Liver (tissue), 9 donors: ENCODE measurements around the gene CNKSR1. TPM values are rescaled to one million over a fixed set of nuclear protein-coding genes. Genes with fewer than 3 reads are reported as not detected.

Experiments used
- DNase-seq: peaks from one replicate; pipeline ENCODE4 v3.0.0-alpha.2; 2017; ENCODE audit warnings: low spot score
- H3K27ac ChIP-seq, 2 donors: one replicate each; pipeline ENCODE4 v1.7.0; 2013; ENCODE audit warnings: inconsistent platforms in 2 of 2, low read length in 2 of 2, control low read depth in 1 of 2, low read depth in 1 of 2, mild to moderate bottlenecking in 1 of 2
- H3K27me3 ChIP-seq, 4 donors: one replicate each; pipeline versions ENCODE4 v1.6.1 to v1.7.0; 2013; ENCODE audit warnings: low read length in 3 of 4, inconsistent platforms in 1 of 4, mild to moderate bottlenecking in 1 of 4, moderate library complexity in 1 of 4; ENCODE audit not compliant: control insufficient read depth in 4 of 4, insufficient read depth in 4 of 4
- H3K36me3 ChIP-seq, 4 donors: one replicate each; pipeline versions ENCODE4 v1.6.1 to v1.7.0; 2013; ENCODE audit warnings: low read length in 3 of 4, mild to moderate bottlenecking in 3 of 4, low read depth in 1 of 4, moderate library complexity in 1 of 4; ENCODE audit not compliant: control insufficient read depth in 4 of 4, insufficient read depth in 3 of 4
- H3K4me1 ChIP-seq, 4 donors: one replicate each; pipeline versions ENCODE4 v1.6.1 to v1.7.0; 2013; ENCODE audit warnings: low read length in 3 of 4, mild to moderate bottlenecking in 3 of 4, moderate library complexity in 1 of 4; ENCODE audit not compliant: control insufficient read depth in 4 of 4, insufficient read depth in 4 of 4
- H3K4me3 ChIP-seq, 3 donors: one replicate each; pipeline versions ENCODE4 v1.6.1 to v1.7.0; 2013; ENCODE audit warnings: low read length in 3 of 3, control low read depth in 1 of 3, low read depth in 1 of 3, mild to moderate bottlenecking in 1 of 3
- H3K9ac ChIP-seq, 2 donors: one replicate each; pipeline ENCODE4 v1.7.0; 2013; ENCODE audit warnings: low read length in 2 of 2, mild to moderate bottlenecking in 2 of 2, moderate library complexity in 2 of 2, control low read depth in 1 of 2, low read depth in 1 of 2
- H3K9me3 ChIP-seq, 4 donors: one replicate each; pipeline versions ENCODE4 v1.6.1 to v1.7.0; 2013; ENCODE audit warnings: low read length in 3 of 4; ENCODE audit not compliant: control insufficient read depth in 4 of 4
- EGR1 ChIP-seq, 2 donors: IDR thresholded peaks; 2 replicates each; pipeline ENCODE4 v1.6.1; 2016 to 2018; ENCODE audit warnings: antibody characterized with exemption in 2 of 2, low read depth in 2 of 2
- FOXA1 ChIP-seq: IDR thresholded peaks from 2 replicates; pipeline ENCODE4 v1.6.1; 2016; ENCODE audit warnings: antibody characterized with exemption
- FOXA2 ChIP-seq: IDR thresholded peaks from 2 replicates; pipeline ENCODE4 v1.6.1; 2016; ENCODE audit warnings: antibody characterized with exemption
- GABPA ChIP-seq, 2 donors: IDR thresholded peaks in 1 of 2; conservative IDR thresholded peaks in 1 of 2; 2 replicates each; pipeline ENCODE4 v1.6.1; 2016; ENCODE audit warnings: antibody characterized with exemption in 2 of 2, mild to moderate bottlenecking in 1 of 2, moderate library complexity in 1 of 2
- HNF4A ChIP-seq, 2 donors: conservative IDR thresholded peaks; 2 replicates each; pipeline ENCODE4 v1.6.1; 2016; ENCODE audit warnings: antibody characterized with exemption in 2 of 2, mild to moderate bottlenecking in 2 of 2
- HNF4G ChIP-seq: IDR thresholded peaks from 2 replicates; pipeline ENCODE4 v1.6.1; 2016; ENCODE audit warnings: antibody characterized with exemption
- JUND ChIP-seq, 2 donors: IDR thresholded peaks; 2 replicates each; pipeline ENCODE4 v1.6.1; 2016; ENCODE audit warnings: antibody characterized with exemption in 2 of 2
- NR2F2 ChIP-seq: IDR thresholded peaks from 2 replicates; pipeline ENCODE4 v1.6.1; 2016; ENCODE audit warnings: antibody characterized with exemption
- RAD21 ChIP-seq, 2 donors: IDR thresholded peaks; 2 replicates each; pipeline ENCODE4 v1.6.1; 2016; ENCODE audit warnings: antibody characterized with exemption in 2 of 2, mild to moderate bottlenecking in 2 of 2
- RXRA ChIP-seq, 2 donors: IDR thresholded peaks; 2 replicates each; pipeline ENCODE4 v1.6.1; 2017 to 2018; ENCODE audit warnings: antibody characterized with exemption in 2 of 2, mild to moderate bottlenecking in 1 of 2
- SP1 ChIP-seq: IDR thresholded peaks from 2 replicates; pipeline ENCODE4 v1.6.1; 2018; ENCODE audit warnings: antibody characterized with exemption, mild to moderate bottlenecking
- TAF1 ChIP-seq: conservative IDR thresholded peaks from 2 replicates; pipeline ENCODE4 v1.6.1; 2016; ENCODE audit warnings: antibody characterized with exemption, mild to moderate bottlenecking
- YY1 ChIP-seq: IDR thresholded peaks from 2 replicates; pipeline ENCODE4 v1.6.1; 2016; ENCODE audit warnings: antibody characterized with exemption, mild to moderate bottlenecking
- WGBS: extraction: QIAGEN DNeasy Blood & Tissue Kit; methylation state at CpG from one replicate; pipeline ENCODE4 v1.1.7; 2013; 5-methylcytosine and 5-hydroxymethylcytosine counted together
- polyA plus RNA-seq, 2 donors: library from polyadenylated mRNA; stranded (reverse) in 1 of 2; unstranded in 1 of 2; fragments of 200-250 nt in 1 of 2; fragments of >200 nt in 1 of 2; fragmentation: Nextera tagmentation in 1 of 2; extraction: Ambion mirVana in 1 of 2; gene quantifications; one replicate each; pipeline versions ENCODE4 v1.2.1 to v1.2.3, GENCODE V29; 2013 to 2015
- total RNA-seq, 2 donors: library from RNA; depleted of rRNA; stranded (reverse); fragments of >200 nt; gene quantifications; one replicate each; pipeline ENCODE4 v1.2.3, GENCODE V29; 2014
- TF ChIP-seq, protein P1 (sequence below): IDR thresholded peaks from 2 replicates; pipeline ENCODE4 v1.6.1; 2016; ENCODE audit warnings: antibody characterized with exemption
- TF ChIP-seq, protein P2 (sequence below): IDR thresholded peaks from 2 replicates; pipeline ENCODE4 v1.6.1; 2016; ENCODE audit warnings: antibody characterized with exemption
- TF ChIP-seq, protein P3 (sequence below): fragments of 150-350 bp; IDR thresholded peaks from 2 replicates; pipeline ENCODE4 v1.5.1; 2017; ENCODE audit warnings: improper control_type of control experiment, low read depth, low read length; ENCODE audit not compliant: missing input control
- TF ChIP-seq, protein P4 (sequence below): IDR thresholded peaks from 2 replicates; pipeline ENCODE4 v1.6.1; 2016; ENCODE audit warnings: antibody characterized with exemption
- TF ChIP-seq, protein P5 (sequence below): IDR thresholded peaks from 2 replicates; pipeline ENCODE4 v1.6.1; 2016; ENCODE audit warnings: antibody characterized with exemption, mild to moderate bottlenecking
- donor health status: healthy.
- donor health status: healthy.
- donor health status: healthy.
- donor health status: healthy.
- donor health status: healthy.

The CNKSR1 gene
- total and polyA plus RNA-seq, 4 donors, result 0.48 to 2.2 (median 0.87) TPM

DNA sequence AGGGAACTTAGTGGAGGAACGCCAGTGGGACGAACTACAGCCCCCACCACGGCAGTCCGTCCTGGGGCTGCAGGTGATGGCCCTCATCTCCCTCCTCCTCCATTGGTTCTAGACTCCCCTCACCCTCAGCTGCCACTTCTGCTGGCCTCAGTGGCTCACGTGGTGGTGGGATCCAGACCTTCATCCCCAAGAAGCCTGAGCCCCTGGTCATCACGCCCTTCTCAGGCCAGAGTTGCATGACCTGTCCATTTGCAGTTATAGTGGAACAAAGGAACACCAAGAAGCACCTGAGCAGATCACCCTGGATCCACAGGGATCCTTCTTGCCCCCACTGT lies 31.4 kb upstream of the CNKSR1 start:
- H3K4me1 ChIP-seq, result no peaks in the 10 kb centered on the region
- H3K9ac ChIP-seq, result no peak overlapping the region
- H3K36me3 ChIP-seq, result no peaks in the 10 kb centered on the region
- H3K4me3 ChIP-seq, result no peak overlapping the region
- no peak for DNase-seq
- no peak overlapping the region for H3K27ac ChIP-seq
- no peaks in the 10 kb centered on the region for H3K27me3 ChIP-seq
- H3K9me3 ChIP-seq, result no peaks in the 10 kb centered on the region
- WGBS, result 43% methylated on average over 6 of the region's 6 CpGs
- no peak for TF ChIP-seq SP1
- no peak for TF ChIP-seq HNF4A (conservative IDR thresholded peaks at IDR 0.05)
- no peak for TF ChIP-seq FOXA1
- no peak for TF ChIP-seq GABPA (IDR thresholded peaks at IDR 0.05 in 1 of 2, conservative IDR thresholded peaks at IDR 0.05 in 1 of 2)
- no peak for TF ChIP-seq JUND (IDR thresholded peaks at IDR 0.05)
- TF ChIP-seq FOXA2, result no peak
- no peak for TF ChIP-seq RXRA (IDR thresholded peaks at IDR 0.05)
- TF ChIP-seq, protein P1, sequence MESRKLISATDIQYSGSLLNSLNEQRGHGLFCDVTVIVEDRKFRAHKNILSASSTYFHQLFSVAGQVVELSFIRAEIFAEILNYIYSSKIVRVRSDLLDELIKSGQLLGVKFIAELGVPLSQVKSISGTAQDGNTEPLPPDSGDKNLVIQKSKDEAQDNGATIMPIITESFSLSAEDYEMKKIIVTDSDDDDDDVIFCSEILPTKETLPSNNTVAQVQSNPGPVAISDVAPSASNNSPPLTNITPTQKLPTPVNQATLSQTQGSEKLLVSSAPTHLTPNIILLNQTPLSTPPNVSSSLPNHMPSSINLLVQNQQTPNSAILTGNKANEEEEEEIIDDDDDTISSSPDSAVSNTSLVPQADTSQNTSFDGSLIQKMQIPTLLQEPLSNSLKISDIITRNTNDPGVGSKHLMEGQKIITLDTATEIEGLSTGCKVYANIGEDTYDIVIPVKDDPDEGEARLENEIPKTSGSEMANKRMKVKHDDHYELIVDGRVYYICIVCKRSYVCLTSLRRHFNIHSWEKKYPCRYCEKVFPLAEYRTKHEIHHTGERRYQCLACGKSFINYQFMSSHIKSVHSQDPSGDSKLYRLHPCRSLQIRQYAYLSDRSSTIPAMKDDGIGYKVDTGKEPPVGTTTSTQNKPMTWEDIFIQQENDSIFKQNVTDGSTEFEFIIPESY, result no peak
- TF ChIP-seq RAD21 (IDR thresholded peaks at IDR 0.05), result no peak
- no peak for TF ChIP-seq HNF4G
- no peak for TF ChIP-seq TAF1
- TF ChIP-seq, protein P2, sequence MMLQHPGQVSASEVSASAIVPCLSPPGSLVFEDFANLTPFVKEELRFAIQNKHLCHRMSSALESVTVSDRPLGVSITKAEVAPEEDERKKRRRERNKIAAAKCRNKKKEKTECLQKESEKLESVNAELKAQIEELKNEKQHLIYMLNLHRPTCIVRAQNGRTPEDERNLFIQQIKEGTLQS, result no peak
- no peak for TF ChIP-seq NR2F2
- no peak for TF ChIP-seq EGR1 (IDR thresholded peaks at IDR 0.05; ENCODE audit: low read depth in 2 of 2)
- TF ChIP-seq, protein P3, sequence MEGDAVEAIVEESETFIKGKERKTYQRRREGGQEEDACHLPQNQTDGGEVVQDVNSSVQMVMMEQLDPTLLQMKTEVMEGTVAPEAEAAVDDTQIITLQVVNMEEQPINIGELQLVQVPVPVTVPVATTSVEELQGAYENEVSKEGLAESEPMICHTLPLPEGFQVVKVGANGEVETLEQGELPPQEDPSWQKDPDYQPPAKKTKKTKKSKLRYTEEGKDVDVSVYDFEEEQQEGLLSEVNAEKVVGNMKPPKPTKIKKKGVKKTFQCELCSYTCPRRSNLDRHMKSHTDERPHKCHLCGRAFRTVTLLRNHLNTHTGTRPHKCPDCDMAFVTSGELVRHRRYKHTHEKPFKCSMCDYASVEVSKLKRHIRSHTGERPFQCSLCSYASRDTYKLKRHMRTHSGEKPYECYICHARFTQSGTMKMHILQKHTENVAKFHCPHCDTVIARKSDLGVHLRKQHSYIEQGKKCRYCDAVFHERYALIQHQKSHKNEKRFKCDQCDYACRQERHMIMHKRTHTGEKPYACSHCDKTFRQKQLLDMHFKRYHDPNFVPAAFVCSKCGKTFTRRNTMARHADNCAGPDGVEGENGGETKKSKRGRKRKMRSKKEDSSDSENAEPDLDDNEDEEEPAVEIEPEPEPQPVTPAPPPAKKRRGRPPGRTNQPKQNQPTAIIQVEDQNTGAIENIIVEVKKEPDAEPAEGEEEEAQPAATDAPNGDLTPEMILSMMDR, result no peak
- TF ChIP-seq, protein P4, sequence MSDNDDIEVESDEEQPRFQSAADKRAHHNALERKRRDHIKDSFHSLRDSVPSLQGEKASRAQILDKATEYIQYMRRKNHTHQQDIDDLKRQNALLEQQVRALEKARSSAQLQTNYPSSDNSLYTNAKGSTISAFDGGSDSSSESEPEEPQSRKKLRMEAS, result no peak
- TF ChIP-seq, protein P5, sequence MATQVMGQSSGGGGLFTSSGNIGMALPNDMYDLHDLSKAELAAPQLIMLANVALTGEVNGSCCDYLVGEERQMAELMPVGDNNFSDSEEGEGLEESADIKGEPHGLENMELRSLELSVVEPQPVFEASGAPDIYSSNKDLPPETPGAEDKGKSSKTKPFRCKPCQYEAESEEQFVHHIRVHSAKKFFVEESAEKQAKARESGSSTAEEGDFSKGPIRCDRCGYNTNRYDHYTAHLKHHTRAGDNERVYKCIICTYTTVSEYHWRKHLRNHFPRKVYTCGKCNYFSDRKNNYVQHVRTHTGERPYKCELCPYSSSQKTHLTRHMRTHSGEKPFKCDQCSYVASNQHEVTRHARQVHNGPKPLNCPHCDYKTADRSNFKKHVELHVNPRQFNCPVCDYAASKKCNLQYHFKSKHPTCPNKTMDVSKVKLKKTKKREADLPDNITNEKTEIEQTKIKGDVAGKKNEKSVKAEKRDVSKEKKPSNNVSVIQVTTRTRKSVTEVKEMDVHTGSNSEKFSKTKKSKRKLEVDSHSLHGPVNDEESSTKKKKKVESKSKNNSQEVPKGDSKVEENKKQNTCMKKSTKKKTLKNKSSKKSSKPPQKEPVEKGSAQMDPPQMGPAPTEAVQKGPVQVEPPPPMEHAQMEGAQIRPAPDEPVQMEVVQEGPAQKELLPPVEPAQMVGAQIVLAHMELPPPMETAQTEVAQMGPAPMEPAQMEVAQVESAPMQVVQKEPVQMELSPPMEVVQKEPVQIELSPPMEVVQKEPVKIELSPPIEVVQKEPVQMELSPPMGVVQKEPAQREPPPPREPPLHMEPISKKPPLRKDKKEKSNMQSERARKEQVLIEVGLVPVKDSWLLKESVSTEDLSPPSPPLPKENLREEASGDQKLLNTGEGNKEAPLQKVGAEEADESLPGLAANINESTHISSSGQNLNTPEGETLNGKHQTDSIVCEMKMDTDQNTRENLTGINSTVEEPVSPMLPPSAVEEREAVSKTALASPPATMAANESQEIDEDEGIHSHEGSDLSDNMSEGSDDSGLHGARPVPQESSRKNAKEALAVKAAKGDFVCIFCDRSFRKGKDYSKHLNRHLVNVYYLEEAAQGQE, result no peak
- no peak for TF ChIP-seq YY1

DNA sequence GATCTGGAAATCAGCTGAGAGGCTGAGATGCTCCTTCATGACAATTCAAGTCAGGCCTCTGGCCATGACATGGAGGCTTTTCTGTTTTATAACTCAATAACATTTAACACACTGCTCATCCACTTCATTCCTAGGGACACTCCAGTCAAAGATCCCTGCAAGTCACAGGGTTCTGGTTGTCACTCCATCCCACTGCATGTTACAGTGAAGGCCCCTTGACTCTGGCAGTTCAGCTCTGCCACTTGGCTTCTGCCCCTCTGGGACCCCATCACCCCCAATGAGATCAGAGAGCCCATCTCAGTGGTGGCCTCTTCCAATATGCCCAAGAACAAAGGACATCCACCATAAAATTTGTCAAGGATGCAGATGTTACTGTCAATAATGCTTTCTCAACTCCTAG lies 28.4 kb upstream of the CNKSR1 start:
- no peaks in the 10 kb centered on the region for H3K27me3 ChIP-seq
- H3K9me3 ChIP-seq, result no peaks in the 10 kb centered on the region
- DNase-seq, result no peak
- H3K9ac ChIP-seq, result no peak overlapping the region
- H3K27ac ChIP-seq, result no peak overlapping the region
- no peaks in the 10 kb centered on the region for H3K36me3 ChIP-seq
- no peak overlapping the region for H3K4me3 ChIP-seq
- no peaks in the 10 kb centered on the region for H3K4me1 ChIP-seq
- no peak for TF ChIP-seq HNF4G
- no peak for TF ChIP-seq FOXA1
- no peak for TF ChIP-seq HNF4A (conservative IDR thresholded peaks at IDR 0.05)
- TF ChIP-seq NR2F2, result no peak
- no peak for TF ChIP-seq GABPA (IDR thresholded peaks at IDR 0.05 in 1 of 2, conservative IDR thresholded peaks at IDR 0.05 in 1 of 2)
